Activated CD8-positive, alpha-beta memory T cell treated with anti-CD3 and anti-CD28 coated beads, Interleukin-2, amount 50 U/mL, for 1 hour (primary cell): ENCODE results near the gene ARL4D.
"Not testable (repeated sequence)": the region's sequence is repeated elsewhere in the genome, so short reads cannot be mapped to it uniquely, and the experiment has no call there.

Experiments
- DNase-seq: peaks from one replicate; pipeline ENCODE4 v3.0.0-alpha.2; 2020; ENCODE audit errors: extremely low read depth

Gene ARL4D

GRCh38 chr17:43369986-43370385, 28.8 kb upstream of the ARL4D start:
- DNase-seq = no peak

GRCh38 chr17:43371227-43371821, 27.5 kb upstream of the ARL4D start:
- DNase-seq = no peak

GRCh38 chr17:43372273-43372911, 26.4 kb upstream of the ARL4D start:
- no peak for DNase-seq

- no peak for DNase-seq
Measured at GRCh38 chr17:43373356-43373755, 25.4 kb upstream of the ARL4D start.

GRCh38 chr17:43375915-43376314, 22.9 kb upstream of the ARL4D start:
- not testable (repeated sequence) for DNase-seq

GRCh38 chr17:43377056-43377810, 21.6 kb upstream of the ARL4D start:
- DNase-seq = no peak

GRCh38 chr17:43378766-43379165, 20.0 kb upstream of the ARL4D start:
- no peak for DNase-seq

- DNase-seq = no peak
Measured at GRCh38 chr17:43380307-43380706, 18.5 kb upstream of the ARL4D start.

- DNase-seq = no peak
Measured at GRCh38 chr17:43381204-43381603, 17.6 kb upstream of the ARL4D start.

- DNase-seq = no peak
Measured at GRCh38 chr17:43381621-43382020, 17.2 kb upstream of the ARL4D start.

GRCh38 chr17:43382776-43383175, 16.0 kb upstream of the ARL4D start:
- no peak for DNase-seq

- no peak for DNase-seq
Measured at GRCh38 chr17:43383372-43383771, 15.4 kb upstream of the ARL4D start.

- DNase-seq = no peak
Measured at GRCh38 chr17:43383826-43384475, 14.8 kb upstream of the ARL4D start.

- DNase-seq = no peak
Measured at GRCh38 chr17:43384476-43384862, 14.3 kb upstream of the ARL4D start.

GRCh38 chr17:43385046-43385831, 13.6 kb upstream of the ARL4D start:
- DNase-seq = no peak

GRCh38 chr17:43388359-43389045, 10.3 kb upstream of the ARL4D start:
- DNase-seq = peak; percentile 62

GRCh38 chr17:43389046-43389947, 9.5 kb upstream of the ARL4D start:
- DNase-seq = peak; percentile 57

GRCh38 chr17:43392397-43392796, 6.4 kb upstream of the ARL4D start:
- no peak for DNase-seq

- peak; percentile 85 for DNase-seq
Measured at GRCh38 chr17:43393944-43394482, 4.8 kb upstream of the ARL4D start.

- DNase-seq = not testable (repeated sequence)
Measured at GRCh38 chr17:43394696-43395095, 4.1 kb upstream of the ARL4D start.
